Inferior parietal cortex (tissue), 1 donor: ENCODE results near the gene RALGPS1.
A peak's percentile ranks its signal among the peaks of the same experiment; 100 is the strongest.

Experiments
- DNase-seq: peaks from one replicate; pipeline ENCODE4 v3.0.0-alpha.2; 2016; ENCODE audit errors: extremely low spot score

Gene RALGPS1

DNA sequence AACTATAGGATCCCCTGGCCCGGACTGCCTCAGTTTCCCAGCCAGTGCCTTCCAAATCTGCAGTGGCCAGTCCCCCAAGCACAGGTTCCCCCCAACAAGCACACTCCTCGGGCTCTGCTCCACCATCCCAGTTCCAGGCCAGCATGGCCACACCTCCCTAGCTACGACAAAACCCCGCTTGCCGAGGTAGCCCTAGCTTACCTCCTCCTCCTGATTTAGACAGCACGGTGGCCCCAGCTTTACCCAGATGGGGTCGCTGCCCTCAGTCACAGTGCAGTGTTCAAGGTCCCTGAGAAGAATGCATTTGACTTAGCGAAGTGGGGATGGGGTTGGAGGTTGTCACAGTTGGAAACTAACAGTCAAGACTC is 309.2 kb downstream of the RALGPS1 start:
- DNase-seq: no peak

DNA sequence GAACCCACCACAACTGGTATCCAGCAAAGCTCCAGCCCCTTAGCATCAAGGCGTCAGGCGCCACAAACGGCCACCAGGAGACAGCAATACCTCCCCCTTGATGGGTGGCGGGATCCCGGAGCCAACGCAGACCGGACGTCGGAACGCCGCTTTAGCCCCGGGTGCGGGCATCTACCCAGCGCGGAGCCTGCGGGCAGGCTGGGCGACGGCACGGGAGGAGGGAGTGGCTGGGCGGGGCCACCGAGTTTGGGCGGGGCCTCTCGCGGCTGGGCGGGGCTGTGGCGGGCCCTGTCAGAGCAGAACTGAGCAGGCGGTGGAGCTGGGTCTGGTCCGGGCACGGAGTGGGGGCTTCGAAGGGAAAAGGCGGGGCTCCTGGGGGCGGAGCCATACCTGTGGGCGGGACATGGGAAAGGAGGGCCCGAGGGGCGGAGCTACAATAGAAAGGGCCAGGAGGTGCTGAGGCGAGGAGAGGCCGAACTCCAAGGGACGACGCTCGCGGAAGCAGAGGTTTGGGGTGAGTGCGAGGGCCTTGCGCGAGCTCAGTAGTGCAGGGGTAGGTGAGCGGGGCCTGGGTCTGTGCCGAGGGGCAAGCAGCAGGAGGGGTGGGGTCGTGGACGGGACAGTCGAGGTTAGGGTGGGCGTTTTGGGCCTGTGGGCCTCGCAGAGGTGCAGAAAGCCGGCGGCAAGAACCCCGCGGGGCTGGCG is 309.7 kb downstream of the RALGPS1 start:
- peak; percentile 72 for DNase-seq

DNA sequence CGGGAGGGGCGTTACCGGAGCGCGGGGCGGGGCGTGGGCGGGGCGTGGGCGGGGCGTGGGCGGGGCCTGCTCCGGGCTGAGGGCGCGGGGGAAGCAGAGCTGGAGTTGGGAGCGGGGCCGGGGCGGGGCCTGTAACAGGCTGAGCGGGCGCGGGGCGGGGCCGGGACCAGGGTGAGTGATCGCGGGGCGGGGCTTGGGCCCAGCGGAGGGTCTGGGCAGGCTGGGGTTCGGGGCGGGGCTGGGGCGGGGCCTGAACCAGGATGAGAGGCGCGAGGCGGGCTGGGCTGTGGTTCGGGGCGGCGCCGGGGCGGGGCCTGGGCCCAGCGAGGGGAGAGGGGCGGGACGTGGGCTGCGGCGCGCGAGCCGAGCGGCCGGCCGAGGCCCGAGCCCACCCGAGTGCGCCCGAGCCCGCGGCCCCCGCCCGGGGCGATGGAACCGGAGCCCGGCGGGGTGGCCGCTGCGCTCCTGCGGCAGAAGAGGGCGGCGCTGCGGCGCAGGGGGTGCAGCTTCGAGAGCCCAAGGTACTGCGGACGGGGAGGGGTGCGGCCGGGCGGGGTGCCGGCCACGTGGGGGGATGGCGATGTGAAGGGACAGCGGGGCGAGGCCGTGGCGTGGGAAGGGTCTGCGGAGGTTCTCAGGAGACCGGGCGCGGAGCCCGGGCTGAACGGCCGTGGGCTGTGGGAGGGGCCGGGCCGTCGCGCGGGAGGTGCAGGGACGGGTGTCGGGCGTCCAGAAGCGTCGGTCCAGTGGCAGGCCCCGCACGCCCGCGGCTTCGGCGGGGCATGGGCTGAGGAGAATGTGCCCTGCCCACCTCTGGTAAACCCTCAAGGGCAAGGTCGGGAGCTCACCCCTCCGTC is 310.5 kb downstream of the RALGPS1 start:
- peak; percentile 65 for DNase-seq

DNA sequence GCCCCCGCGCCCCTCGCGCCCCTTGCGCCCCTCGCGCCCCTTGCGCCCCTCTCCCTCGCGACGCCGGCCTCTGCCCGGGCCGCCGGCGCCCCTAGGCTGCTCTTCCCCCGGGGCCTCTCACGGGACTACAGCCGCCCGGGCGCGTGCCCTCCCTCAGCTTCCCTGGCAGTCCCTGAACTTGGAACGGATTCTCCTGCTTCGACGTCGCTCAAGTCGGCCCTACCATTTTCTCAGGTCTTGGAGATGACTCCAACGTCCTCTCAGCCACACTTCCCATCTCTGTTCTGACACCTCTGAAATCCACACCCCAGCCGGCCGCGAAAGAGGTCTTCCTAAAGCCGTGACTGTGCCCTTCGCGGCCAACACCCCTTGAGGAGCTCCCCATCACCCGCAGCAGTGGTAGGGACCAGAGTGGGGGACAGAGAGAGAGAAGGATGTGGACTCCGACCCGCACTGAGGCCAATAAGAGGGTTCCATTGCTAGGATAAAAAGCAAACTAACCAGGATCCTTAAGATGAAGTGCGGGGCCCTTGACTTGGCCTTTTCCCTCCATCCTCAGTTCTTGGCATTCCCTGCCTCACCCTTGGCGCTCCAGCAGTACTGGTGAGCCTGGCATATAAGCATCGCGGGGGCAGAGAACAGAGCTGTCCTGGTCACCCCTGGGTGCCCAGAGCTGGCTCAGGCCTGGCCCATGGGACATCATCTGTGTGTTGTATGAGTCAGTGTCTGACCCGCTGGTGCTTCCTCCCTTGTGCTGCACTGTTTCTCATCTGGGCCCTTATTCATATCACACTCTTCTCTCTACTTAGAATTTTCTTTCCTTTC is 311.4 kb downstream of the RALGPS1 start:
- no peak for DNase-seq

DNA sequence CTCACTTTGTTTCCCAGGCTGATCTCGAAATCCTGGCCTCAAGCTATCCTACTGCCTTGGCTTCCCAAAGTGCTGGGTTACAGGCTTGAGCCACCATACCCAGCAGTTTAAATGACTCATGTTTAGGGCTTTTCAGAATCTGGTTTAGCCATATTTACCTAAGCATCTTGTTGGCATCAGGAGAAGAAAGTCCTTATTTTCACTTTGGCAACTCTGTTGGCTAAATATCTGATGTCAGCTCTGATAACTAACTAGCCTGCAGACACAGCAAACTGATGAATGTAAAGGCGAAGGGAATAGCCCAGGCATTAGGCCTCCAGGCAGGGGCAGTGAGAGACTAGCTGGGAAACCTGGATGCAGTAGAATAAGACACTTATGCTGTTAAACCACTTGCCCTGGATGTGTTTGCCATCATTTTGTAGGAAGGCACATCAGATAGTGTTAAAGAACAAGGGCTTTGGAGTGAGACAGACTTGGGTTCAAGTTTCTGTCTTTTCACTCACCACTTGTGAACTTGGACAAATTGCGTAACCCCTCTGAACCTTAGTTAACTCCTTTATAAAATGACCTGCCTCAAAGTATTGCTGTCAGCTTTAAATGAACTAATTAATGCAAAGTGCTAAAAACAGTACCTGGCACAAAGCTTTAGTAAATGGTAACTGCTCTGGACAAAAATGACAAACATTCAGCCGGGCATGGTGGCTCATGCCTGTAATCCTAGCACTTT is 315.3 kb downstream of the RALGPS1 start:
- no peak for DNase-seq

DNA sequence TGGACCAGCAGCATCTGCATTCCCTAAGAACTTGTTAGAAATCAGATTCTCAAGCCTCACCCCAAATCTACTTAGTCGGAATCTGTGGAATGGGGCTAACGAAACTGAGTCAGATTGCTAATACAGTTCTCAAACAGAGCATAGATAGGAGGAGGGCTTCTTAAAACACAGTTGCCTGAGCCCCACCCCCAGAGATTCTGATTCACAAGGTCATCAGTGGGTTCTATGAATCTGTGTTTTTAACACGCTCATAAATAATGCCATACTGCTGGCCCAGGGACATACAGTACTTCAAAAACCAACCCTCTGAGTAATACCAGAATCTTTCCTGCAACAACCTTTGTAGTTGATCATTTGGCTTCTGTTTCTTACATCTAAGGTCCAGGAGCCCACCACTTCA is 317.1 kb downstream of the RALGPS1 start:
- no peak for DNase-seq

DNA sequence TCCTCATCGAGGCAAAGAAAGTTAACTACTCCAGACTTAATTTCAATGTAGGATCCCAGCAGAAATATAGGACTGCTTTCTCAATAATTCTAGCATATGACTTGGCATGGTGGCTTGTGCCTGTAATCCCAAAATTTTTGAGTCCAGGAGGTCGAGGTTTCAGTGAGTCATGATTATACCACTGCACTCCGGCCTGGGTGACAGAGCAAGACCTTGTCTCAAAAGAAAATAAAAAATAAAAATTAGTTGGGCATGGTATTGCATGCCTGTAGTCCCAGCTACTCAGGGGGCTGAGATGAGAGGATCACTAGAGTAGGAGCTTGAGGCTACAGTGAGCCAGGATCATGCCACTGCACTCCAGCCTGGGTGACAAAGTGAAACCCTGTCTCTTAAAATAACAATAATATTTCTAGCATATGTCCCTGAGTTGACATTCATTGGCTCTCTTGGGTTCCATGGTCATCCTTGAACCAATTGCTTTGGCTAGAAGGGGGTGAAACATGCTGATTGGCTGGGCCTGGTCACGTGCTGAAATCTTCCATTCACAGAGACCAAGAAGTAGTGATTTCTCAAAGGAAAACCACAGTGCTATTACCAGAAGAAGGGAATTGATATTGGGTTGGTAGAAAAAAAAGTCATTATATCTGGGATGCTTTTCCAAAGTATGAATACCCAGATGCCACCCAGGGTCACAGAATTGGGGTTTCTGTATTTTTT is 318.4 kb downstream of the RALGPS1 start:
- no peak for DNase-seq

DNA sequence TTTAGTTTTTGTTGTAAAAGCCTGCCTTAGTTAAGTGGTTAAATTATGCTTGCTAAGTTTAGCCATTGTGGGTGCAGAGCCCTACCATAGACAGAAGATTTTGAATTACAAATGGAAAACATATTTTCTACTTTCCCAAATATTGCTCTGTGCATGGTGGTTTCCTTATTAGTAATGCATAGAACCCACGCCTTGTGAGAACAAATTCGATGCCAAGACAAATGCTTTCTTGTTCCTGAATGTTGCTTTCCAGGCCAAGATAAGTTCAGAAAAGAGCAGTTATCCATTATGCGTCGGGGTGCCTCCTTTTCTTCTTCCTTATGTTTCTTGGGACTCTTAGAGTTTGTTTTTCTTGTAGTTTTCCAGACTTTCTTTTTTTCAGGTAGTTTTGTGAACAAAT is 319.0 kb downstream of the RALGPS1 start:
- DNase-seq: no peak

DNA sequence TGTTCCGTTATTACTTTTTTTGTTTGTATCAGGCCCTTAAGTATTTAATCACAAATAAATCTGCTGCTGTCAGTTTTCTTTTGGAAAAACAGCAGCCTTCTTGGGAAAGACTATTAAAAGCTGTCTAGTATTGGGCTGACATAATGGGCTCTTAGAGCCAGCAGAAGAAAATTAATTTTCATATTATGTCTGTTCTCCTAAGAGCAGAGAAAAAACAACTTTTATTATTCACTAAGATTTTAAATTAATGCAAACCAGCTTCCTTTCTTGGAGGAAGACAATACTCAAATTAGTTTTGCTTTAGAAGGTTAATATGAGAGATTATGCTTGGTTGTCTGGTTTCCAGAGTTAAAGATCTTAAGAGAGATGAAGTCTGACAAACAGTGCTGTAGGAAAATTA is 319.4 kb downstream of the RALGPS1 start:
- no peak for DNase-seq

DNA sequence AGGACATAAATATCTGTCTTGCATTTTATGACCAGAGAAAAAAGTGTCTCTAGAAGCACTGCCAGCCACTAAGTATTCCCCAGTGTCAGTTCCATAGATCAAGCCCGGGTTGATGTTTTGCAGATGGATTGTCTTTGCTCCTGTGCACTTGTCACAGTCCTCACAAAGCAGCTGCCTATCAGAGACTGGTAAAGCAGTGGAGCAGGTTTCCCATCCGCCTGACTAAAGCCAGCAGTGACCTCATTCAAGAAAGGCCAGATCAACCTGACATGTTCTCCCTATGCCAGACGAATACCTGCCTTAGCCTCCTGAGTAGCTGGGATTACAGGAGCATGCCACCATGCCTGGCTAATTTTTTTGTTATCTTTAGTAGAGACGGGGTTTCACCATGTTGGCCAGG is 323.2 kb downstream of the RALGPS1 start:
- no peak for DNase-seq

DNA sequence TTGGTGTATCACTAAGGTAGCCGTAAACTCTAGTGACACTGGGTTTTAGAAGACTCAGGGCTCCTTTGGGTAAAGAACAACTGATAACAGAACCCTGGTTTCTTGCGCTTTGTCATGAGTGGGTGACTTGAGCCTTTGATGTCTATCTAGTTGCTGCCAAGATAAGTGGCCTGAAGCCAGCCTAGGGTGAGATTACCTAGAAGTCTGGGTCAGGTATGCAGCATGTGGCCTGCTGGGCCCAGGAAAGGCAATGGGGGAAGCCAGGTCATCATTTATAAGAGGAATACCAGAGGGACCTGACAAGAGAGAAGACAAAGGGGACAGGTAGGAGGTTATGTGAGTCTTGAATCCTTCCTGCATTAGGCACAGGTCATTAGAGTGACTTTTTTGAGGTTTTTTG is 326.8 kb downstream of the RALGPS1 start:
- no peak for DNase-seq

DNA sequence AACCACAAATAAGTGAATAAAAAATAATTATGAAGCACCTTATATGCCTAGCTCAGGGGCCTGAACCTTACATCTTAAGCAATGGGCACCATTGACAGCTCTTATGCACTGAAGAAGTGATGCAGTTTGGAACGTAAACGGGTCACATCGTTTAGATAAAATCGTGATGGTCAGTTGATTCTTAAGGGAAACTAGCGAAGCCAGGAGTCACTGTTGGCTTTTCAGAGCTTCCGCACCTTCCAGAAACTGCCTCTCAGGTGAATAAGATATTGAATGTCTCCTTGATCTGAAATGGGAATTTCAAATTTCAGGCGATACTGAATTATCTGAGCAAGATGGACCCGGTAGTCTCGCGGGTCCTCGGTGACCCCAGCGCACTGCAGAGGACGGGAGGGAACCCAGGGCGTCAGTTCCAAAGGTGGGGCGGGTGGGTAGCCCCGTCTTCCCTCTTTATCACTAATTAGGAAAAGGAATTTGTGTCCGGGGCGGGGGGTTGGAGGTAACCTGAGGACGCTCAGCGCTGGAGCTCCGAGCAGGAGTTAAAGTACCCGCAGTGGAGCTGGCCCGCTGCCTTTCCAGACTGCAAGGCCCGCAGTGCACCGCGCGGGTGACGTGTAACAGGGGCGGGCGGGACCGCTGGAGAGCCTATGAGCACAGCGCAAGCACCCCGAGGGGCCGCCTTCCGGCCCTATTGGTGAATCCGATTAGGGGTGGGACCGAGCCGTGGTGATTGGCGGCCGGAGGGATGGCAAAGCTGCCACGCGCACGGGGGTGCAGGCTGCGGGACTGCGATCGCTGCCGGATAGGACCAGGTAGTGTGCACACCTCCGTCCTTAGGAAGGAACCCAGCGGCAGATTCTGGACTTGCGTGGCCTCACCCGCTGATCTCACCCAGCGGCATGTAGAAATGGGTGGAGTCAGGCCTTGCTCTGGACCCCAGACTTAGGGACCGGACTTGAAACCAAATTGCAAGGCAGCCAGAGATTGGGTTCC is 330.3 kb downstream of the RALGPS1 start:
- DNase-seq: peak; percentile 96

DNA sequence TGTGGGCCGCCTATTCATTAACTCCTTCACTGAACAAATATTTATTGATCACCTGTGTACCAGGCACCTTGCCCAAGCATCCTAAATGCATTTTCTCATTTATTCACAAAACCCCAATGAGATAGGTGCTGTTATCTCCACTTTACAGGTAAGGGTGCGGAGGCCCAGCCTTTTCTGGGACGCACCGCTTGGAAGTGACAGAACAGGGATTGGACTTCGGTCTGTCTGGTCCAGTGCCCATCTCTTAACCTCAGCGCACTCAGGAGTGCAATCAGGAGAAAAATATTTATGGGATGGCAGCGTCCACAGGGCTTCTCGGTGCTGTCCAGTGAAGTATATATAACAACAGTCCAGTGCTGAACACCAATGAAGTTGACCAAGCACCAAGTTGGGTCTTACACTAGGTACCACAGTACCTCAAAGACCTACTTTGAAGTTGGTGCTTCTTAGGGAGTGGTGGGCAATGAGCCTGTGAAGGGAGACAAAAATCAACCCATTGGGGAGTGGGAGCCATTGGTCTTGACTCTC is 331.1 kb downstream of the RALGPS1 start:
- no peak for DNase-seq

DNA sequence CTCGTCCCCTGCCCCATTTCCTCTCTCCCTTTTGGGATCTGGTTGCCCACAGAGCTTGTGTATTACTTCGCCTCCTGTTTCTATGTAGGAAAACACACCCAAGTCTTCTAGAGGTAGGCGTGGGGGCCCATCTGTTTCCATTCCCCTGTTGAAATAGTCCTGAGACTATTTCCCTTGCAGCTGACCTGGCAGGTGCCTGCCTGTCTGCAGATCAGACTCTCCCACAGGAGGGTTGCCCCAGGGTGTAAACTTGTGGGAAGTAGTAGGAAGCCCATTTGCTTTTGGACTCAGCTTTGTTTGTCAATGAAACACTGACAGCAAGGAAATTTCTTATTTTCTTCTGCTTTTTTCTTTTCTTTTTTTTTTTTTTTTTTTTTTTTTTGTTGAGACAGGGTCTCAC is 333.7 kb downstream of the RALGPS1 start:
- DNase-seq: no peak

DNA sequence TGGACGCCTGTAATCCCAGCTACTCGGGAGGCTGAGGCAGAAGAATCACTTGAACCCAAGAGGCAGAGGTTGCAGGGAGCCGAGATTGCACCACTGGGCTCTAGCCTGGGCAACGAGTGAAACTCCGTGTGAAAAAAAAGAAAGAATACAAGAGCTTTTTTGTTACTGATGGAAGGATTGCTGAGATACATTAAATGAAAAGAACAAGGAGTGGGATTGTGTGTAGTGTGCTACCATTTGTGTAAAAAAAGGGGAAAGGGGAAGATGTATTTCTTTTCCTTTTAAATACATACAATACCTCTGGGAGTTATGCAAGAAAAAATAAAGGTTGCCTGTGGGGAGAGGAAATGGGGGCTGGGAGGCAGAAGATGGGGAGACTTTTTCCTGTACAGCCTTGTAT is 335.3 kb downstream of the RALGPS1 start:
- DNase-seq: no peak

DNA sequence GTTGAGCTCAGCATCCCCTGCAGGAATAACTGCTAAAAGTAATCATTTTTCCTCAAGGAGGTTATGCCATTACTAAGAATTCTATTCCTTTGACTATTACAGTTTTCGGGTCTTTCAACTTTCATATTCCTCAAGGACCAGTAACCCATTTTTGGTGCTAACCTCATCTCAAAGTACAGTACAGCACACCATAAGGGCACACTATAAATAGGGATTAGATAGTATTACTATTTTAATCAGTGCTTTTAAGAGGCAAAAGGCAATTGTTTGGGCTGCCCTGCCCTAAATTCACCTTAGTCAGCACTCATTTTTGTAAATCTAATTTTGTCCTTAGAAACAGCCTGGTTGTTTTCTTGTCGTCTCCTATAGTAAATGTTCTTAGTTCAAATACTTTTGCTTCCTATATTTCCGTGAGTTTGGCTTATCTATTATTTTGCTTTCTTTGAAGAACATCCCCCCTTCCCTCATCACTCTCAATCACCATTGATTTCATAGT is 336.4 kb downstream of the RALGPS1 start:
- no peak for DNase-seq

DNA sequence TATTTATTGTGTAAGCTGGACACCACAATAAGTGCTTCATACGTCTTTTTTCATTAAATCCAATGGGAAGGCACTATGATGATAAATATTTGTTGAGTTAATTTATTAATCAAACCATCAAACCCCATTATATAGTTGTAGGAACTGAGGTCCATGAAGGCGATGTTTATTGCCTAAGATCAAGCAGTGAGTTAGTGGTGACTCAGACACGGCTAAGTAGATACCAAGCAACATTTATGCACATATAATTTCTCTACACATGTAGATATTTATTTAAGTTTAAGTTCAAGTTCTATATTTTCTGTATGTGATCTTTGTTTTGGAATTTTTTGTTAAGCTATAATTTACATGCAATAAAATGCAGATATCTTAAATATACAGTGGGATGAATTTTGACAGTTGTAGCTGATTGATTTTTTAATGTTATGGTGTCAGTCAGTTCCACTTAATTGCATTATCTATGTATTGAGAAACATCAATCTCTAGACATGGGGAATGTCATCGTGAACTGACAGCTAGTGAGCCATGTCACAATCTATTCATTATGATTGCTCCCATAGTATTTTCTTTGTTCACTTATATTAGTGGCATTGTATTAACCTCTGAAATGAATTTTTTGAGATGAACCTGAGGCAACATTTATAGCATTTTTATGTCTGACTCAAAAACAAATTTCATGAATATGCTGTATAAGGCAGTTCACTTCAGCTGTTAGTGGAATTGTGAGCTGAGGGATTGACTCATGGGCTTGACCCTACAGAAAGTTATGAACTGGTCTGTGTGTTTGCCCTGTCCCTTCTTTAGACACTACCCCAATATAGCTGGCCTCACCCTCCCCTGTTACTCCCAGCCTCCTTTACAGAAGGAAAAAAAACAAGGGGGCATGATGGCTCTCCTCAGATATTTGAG is 338.1 kb downstream of the RALGPS1 start:
- no peak for DNase-seq

DNA sequence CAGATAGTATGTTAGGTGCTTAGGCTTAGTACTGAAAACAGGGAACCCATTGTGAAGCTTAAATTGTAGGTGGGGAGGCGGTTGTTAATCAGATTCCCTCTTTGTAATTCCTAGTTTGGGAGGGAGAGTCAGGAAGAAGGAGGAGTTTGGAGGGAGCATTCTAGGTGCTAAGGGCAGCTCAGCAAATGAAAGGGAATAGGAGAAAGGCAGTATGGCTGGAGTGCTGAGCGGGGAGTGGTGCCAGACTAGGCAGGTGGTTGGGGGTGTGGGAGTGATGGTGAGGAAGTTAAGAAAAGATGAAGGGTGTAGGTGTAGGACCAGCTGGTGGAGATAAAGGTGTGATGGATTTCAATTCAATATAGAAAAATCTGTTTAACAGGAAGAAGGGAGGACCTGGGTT is 338.9 kb downstream of the RALGPS1 start:
- DNase-seq: peak; percentile 34
